Ectodermal cell (in vitro differentiated cells): ENCODE measurements around the gene LMNA.

Source experiments
- H3K27ac ChIP-seq: 2 replicates; pipeline ENCODE4 v1.7.0; 2013; ENCODE audit warnings: mild to moderate bottlenecking, low read depth, low read length; ENCODE audit not compliant: insufficient read depth, poor library complexity, severe bottlenecking
- H3K27me3 ChIP-seq: 2 replicates; pipeline ENCODE4 v1.7.0; 2013; ENCODE audit warnings: mild to moderate bottlenecking, low read length; ENCODE audit not compliant: insufficient read depth, control insufficient read depth, poor library complexity, severe bottlenecking
- H3K36me3 ChIP-seq: one replicate; pipeline ENCODE4 v1.7.0; 2013; ENCODE audit warnings: low read length; ENCODE audit not compliant: control insufficient read depth, insufficient read depth
- H3K4me1 ChIP-seq: one replicate; pipeline ENCODE4 v1.7.0; 2013; ENCODE audit warnings: low read length; ENCODE audit not compliant: control insufficient read depth, insufficient read depth
- H3K4me3 ChIP-seq: 2 replicates; pipeline ENCODE4 v1.7.0; 2013; ENCODE audit warnings: low read depth, low read length, control low read depth; ENCODE audit not compliant: insufficient read depth
- H3K9me3 ChIP-seq: 2 replicates; pipeline ENCODE4 v1.7.0; 2013; ENCODE audit warnings: mild to moderate bottlenecking, low read length, moderate library complexity; ENCODE audit not compliant: control insufficient read depth
- WGBS, 2 experiments: methylation state at CpG; one replicate each; pipeline ENCODE4 v1.1.7; 2013; ENCODE audit warnings: missing lambda C conversion rate in 2 of 2; 5-methylcytosine and 5-hydroxymethylcytosine counted together

Gene LMNA

GRCh38 chr1:156128654-156129597, 14.4 kb downstream of the LMNA start:
- Histone ChIP-seq H3K27me3 (no peaks in the 10 kb centered on the region), H3K36me3 (peaks cover 11% of the 10 kb centered on the region), H3K9me3 (no peaks in the 10 kb centered on the region), H3K4me1 (peaks cover 33% of the 10 kb centered on the region), H3K4me3 (no peak overlapping the region), H3K27ac (peak overlapping the region; percentile 47)
- WGBS, 2 experiments, result 72 to 80% methylated on average over 7 of the region's 8 CpGs

DNA sequence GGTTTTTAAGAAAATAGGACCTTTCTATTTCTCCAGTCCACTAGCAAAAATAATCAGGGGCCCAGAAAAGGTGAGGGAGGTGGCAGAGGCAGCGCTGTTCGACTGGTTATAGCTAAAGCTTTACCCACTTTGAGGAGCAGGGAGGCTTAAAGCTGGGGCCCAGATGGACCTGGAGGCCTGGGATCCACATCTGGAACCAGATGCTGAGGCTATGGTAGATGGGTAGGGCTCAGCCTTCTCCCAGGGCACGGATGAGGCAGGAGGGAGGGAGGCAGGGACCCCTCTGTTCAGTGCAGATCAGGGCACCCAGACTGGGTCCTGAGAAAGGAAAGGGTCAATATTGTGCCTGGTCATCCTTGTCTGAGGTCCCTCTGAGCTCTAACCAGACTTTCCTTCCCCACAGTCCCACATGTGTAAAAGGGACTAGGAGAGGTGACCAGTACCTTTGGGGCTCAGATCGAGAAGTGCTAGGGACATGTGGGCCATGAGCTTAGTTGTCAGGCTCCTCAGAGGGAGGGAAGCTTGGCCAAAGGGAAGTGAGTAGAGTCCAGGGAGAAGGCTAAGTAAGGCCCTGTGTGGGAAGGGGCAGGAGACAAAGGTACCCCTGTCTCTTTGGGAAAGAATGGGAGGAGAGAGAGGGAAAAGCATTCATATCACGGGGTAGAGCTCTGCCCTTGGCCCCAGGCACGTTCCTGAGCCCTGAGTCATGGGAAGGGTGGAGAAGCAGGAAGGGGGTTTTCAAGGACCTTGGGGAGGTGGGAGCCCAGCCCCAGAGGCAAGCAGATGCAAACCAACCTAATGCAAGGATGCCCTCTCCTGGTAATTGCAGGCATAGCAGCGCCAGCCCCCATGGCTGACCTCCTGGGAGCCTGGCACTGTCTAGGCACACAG, 15.4 kb downstream of the LMNA start:
- peaks cover 25% of the 10 kb centered on the region for H3K4me1 ChIP-seq
- peaks cover 19% of the 10 kb centered on the region for H3K36me3 ChIP-seq
- no peak overlapping the region for H3K4me3 ChIP-seq
- H3K27ac ChIP-seq, result peak overlapping the region; percentile 89
- WGBS, 2 experiments, result 41 to 42% methylated on average over 7 of the region's 7 CpGs
- H3K27me3 ChIP-seq, result no peaks in the 10 kb centered on the region
- no peaks in the 10 kb centered on the region for H3K9me3 ChIP-seq

DNA sequence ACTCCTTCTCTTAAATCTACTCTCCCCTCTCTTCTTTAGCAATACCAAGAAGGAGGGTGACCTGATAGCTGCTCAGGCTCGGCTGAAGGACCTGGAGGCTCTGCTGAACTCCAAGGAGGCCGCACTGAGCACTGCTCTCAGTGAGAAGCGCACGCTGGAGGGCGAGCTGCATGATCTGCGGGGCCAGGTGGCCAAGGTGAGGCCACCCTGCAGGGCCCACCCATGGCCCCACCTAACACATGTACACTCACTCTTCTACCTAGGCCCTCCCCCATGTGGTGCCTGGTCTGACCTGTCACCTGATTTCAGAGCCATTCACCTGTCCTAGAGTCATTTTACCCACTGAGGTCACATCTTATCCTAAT, 16.0 kb downstream of the LMNA start:
- Histone ChIP-seq H3K4me3 (no peak overlapping the region), H3K9me3 (no peaks in the 10 kb centered on the region), H3K27ac (no peak overlapping the region), H3K27me3 (no peaks in the 10 kb centered on the region), H3K4me1 (peaks cover 23% of the 10 kb centered on the region), H3K36me3 (peaks cover 25% of the 10 kb centered on the region)
- 86 to 87% methylated on average over 6 of the region's 6 CpGs for WGBS, 2 experiments

DNA sequence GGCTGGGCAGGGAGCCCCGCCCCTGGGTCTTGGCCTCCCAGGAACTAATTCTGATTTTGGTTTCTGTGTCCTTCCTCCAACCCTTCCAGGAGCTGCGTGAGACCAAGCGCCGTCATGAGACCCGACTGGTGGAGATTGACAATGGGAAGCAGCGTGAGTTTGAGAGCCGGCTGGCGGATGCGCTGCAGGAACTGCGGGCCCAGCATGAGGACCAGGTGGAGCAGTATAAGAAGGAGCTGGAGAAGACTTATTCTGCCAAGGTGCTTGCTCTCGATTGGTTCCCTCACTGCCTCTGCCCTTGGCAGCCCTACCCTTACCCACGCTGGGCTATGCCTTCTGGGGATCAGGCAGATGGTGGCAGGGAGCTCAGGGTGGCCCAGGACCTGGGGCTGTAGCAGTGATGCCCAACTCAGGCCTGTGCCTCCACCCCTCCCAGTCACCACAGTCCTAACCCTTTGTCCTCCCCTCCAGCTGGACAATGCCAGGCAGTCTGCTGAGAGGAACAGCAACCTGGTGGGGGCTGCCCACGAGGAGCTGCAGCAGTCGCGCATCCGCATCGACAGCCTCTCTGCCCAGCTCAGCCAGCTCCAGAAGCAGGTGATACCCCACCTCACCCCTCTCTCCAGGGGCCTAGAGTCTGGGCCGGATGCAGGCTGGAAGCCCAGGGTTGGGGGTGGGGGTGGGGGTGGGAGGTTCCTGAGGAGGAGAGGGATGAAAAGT, 20.4 kb downstream of the LMNA start:
- Histone ChIP-seq H3K36me3 (peaks cover 48% of the 10 kb centered on the region), H3K4me3 (no peak overlapping the region), H3K27me3 (no peaks in the 10 kb centered on the region), H3K27ac (no peak overlapping the region), H3K9me3 (no peaks in the 10 kb centered on the region), H3K4me1 (peaks cover 5% of the 10 kb centered on the region)
- 97% methylated on average over 17 to 18 of the region's 18 CpGs for WGBS, 2 experiments

- Histone ChIP-seq H3K36me3 (peaks cover 41% of the 10 kb centered on the region), H3K4me3 (no peak overlapping the region), H3K4me1 (no peaks in the 10 kb centered on the region), H3K9me3 (no peaks in the 10 kb centered on the region), H3K27ac (no peak overlapping the region), H3K27me3 (no peaks in the 10 kb centered on the region)
- WGBS, 2 experiments, result 96 to 97% methylated on average over 34 of the region's 34 CpGs
Measured at GRCh38 chr1:156135930-156136871, 21.7 kb downstream of the LMNA start.

DNA sequence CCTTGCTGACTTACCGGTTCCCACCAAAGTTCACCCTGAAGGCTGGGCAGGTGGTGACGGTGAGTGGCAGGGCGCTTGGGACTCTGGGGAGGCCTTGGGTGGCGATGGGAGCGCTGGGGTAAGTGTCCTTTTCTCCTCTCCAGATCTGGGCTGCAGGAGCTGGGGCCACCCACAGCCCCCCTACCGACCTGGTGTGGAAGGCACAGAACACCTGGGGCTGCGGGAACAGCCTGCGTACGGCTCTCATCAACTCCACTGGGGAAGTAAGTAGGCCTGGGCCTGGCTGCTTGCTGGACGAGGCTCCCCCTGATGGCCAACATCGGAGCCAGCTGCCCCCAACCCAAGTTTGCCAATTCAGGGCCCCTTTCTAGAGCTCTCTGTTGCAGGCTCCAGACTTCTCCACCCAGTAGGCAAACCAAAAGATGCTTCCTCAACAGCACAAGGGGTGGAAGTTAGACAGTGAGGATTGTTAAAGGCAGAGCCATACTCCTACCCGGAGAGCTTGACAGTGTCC, 22.5 kb downstream of the LMNA start:
- Histone ChIP-seq H3K4me1 (no peaks in the 10 kb centered on the region), H3K36me3 (peaks cover 37% of the 10 kb centered on the region), H3K9me3 (no peaks in the 10 kb centered on the region), H3K27ac (no peak overlapping the region), H3K4me3 (no peak overlapping the region), H3K27me3 (no peaks in the 10 kb centered on the region)
- WGBS, 2 experiments, result 88 to 90% methylated on average over 12 of the region's 12 CpGs

DNA sequence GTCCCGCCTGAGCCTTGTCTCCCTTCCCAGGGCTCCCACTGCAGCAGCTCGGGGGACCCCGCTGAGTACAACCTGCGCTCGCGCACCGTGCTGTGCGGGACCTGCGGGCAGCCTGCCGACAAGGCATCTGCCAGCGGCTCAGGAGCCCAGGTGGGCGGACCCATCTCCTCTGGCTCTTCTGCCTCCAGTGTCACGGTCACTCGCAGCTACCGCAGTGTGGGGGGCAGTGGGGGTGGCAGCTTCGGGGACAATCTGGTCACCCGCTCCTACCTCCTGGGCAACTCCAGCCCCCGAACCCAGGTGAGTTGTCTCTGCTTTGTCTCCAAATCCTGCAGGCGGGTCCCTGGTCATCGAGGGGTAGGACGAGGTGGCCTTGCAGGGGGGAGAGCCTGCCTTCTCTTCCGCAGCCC, 24.0 kb downstream of the LMNA start:
- Histone ChIP-seq H3K4me1 (no peaks in the 10 kb centered on the region), H3K36me3 (peaks cover 37% of the 10 kb centered on the region), H3K27ac (no peak overlapping the region), H3K4me3 (no peak overlapping the region), H3K9me3 (no peaks in the 10 kb centered on the region), H3K27me3 (no peaks in the 10 kb centered on the region)
- 95% methylated on average over 22 of the region's 22 CpGs for WGBS, 2 experiments

DNA sequence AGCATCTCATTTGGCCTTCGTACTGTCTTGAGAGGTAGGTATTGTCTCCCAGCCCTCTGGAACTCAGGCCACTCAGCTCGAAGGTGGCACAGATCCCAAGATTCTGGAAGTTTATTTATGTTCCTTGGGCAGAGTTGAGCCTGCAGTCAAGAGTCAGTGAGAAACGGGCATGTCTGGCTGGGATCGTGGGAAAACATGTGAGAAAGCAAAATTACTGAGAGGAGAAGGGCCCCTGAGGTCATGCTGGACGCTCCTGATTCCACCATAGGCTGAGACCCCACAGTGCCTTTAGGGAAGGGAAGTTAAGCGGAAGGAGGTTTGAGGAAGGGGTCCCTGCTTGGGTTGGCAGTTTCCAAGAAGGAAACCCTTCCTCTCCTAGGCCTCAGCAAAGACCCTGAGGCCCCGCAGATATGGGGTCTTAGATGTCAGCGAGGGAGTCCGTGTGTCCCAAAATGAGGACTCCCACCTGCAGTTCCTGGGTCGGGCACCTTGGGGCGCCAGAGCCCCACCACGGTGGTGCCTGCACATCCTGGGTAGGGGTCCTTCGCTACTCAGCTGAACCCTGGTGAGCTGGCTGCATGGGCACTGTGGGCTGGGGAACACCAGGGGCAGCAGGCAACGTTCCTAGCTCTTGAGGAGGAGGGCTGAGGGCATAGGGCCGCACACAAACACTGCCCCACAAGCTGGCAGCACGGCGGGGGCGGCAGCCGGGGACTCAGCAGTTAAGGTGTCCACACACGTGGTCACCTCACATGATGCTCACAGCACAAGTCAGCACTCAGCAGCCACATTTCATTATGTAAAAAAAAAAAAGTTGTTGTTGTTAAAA, 26.6 kb downstream of the LMNA start:
- H3K27ac ChIP-seq, result peak overlapping the region; percentile 26
- H3K4me3 ChIP-seq, result no peak overlapping the region
- no peaks in the 10 kb centered on the region for H3K9me3 ChIP-seq
- WGBS, 2 experiments, result 59 to 60% methylated on average over 20 of the region's 20 CpGs
- H3K4me1 ChIP-seq, result no peaks in the 10 kb centered on the region
- no peaks in the 10 kb centered on the region for H3K27me3 ChIP-seq
- peaks cover 17% of the 10 kb centered on the region for H3K36me3 ChIP-seq
